ENCODE results near the gene VARS2.

DNA sequence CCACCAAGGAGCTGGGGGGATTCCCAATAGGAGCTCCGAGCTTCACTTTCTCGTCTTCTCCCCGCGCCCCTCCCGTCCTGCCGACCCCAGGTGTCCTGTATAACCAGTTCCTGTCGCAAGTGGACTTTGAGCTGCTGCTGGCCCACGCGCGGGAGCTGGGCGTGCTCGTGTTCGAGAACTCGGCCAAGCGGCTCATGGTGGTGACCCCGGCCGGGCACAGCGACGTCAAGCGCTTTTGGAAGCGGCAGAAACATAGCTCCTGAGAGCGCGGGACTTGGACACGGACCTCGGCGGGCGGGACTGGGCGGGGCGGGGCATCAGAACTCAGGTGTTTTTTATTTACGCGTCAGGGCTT lies 340 bp upstream of the VARS2 start:
- TF ChIP-seq, protein P1, sequence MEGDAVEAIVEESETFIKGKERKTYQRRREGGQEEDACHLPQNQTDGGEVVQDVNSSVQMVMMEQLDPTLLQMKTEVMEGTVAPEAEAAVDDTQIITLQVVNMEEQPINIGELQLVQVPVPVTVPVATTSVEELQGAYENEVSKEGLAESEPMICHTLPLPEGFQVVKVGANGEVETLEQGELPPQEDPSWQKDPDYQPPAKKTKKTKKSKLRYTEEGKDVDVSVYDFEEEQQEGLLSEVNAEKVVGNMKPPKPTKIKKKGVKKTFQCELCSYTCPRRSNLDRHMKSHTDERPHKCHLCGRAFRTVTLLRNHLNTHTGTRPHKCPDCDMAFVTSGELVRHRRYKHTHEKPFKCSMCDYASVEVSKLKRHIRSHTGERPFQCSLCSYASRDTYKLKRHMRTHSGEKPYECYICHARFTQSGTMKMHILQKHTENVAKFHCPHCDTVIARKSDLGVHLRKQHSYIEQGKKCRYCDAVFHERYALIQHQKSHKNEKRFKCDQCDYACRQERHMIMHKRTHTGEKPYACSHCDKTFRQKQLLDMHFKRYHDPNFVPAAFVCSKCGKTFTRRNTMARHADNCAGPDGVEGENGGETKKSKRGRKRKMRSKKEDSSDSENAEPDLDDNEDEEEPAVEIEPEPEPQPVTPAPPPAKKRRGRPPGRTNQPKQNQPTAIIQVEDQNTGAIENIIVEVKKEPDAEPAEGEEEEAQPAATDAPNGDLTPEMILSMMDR (IDR thresholded peaks at IDR 0.05): no peak
- no peak for TF ChIP-seq POLR2AphosphoS5 (IDR thresholded peaks at IDR 0.05)
